GM18526 (cell line): Measurements from ENCODE around the gene IL25.

Experiments used
- POLR2A ChIP-seq: IDR thresholded peaks from 3 replicates; pipeline ENCODE4 v1.6.1; 2011; ENCODE audit not compliant: insufficient read length; ENCODE audit errors: extremely low read depth

Gene IL25

DNA sequence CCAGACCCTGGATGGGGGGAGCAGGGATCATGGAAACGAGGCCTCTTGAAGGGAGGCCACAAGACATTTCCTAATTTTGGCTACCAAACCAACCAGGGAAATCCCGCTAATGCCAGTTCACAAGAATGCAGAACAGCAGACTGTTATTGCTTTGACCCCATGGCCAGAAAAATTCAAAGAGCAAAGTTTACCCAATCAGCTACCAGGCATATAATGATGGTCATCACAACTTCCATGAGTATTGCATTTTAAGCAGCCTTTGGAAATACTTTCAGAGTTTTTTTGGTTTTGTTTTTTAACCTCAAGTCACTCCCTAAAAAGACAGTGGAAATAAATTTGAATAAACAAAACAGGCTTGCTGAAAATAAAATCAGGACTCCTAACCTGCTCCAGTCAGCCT lies at the start of gene IL25:
TSS of gene IL25 (plus strand) at position 301 of the 400 bp plus-strand sequence.
- TF ChIP-seq POLR2A: no peak

DNA sequence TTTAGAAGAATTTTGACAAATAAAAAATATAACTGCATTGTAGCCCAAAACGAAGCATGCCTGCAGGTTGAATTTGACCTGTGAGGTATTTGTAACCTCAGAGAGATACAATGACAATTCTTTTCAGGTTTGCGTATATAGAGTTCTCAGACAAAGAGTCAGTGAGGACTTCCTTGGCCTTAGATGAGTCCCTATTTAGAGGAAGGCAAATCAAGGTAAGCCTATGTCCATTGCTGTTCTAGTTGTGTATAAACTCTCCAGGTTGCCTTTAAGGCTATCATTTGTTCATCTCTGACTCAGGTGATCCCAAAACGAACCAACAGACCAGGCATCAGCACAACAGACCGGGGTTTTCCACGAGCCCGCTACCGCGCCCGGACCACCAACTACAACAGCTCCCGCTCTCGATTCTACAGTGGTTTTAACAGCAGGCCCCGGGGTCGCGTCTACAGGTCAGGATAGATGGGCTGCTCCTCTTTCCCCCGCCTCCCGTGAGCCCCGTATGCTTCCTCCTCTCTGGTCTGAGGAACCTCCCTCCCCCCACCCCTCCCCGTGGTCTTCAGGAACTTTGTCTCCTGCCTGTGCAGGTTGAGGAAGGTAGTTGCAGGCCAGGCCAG lies 48.7 kb upstream of the IL25 start:
- TF ChIP-seq POLR2A: no peak

DNA sequence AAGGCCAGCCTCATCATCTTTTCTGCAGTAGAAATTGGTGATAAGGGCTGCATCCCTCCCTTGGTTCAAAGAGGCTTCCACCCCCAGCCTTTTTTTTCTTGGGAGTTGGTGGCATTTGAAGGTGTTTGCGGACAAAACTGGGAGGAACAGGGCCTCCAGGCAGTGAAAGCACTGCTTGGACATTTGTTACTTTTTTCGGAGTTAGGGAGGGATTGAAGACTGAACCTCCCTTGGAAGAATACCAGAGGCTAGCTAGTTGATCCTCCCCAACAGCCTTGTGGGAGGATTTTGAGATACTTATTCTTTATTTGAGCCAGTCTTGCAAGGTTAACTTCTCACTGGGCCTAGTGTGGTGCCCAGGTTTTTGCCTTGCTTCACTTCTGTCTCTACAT lies 48.2 kb upstream of the IL25 start:
- TF ChIP-seq POLR2A: no peak

DNA sequence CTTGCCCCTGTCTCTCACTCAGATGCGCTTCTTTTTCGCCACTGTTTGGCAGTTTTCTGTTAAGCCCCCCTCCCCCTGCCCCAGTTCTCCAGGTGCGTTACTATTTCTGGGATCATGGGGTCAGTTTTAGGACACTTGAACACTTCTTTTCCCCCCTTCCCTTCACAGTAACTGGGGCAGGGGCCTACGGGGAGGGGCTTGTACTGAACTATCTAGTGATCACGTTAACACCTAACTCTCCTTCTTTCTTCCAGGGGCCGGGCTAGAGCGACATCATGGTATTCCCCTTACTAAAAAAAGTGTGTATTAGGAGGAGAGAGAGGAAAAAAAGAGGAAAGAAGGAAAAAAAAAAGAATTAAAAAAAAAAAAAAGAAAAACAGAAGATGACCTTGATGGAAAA lies 47.6 kb upstream of the IL25 start:
- no peak for TF ChIP-seq POLR2A

DNA sequence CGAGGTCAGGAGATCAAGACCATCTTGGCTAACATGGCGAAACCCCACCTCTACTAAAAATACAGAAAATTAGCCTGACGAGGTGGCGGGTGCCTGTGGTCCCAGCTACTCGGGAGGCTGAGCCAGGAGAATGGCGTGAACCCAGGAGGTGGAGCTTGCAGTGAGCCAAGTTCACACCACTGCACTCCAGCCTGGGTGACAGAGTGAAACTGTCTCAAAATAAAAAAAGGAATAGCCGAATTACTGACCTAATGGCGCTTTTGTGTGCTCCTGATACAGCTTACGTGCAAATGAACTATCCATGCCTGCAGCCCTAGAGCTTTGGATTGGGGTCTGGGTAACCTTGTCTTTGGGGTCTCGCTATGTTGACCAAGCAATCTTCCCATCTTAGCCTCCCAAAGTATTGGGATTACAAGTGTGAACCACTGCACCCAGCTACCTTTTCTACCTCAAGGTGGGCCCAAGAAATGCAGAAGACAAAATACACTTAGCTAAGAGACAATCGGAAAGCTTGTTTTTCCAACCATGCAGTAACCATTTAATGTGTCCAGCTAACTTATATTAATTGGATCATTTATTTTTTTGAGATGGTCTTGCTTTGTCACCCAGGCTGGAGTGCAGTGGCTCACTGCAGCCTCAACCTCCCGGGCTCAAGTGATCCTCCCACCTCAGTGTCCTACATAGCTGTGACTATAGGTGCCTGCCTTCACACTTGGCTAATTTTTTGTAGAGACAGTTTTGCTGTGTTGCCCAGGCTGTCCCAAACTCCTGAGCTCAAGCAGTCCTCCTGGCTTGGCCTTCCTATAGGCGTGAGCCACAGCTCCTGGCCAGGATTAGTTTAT lies 45.9 kb upstream of the IL25 start:
- TF ChIP-seq POLR2A: no peak

DNA sequence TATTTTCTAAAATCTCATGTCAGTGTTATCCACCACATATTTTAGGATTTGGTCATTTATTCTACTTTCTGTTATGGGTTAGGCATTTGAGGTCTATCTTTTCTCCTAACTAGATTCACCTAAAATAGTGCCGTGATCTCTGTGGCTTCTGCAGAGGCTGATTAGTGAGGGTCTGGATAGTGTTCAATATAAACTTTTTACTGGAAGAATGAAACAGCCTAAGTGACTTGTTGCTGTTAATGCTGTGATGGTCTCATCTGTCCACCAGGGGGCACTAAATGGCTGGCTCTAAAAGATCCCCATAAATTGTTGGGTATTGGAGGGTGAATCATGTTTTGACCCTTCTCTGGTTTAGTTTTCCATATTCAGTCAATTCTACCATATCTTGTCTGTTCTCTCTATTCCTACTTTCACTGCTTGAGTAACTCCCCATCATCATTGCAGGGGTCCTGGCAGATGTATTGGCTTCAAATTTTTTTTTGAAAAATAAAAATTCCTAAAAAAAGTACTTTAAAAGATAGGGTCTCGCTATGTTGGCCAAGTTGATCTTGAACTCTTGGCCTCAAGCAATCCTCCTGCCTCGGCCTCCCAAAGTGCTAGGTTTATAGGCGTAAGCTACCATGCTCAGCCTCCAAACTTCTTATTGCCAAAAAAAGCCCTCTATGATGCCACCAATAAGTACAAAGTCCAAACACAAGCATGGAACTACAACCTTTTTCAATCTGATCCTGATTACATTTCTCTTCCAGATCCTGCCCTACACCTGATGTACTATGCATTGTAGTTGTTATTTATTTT lies 44.5 kb upstream of the IL25 start:
- no peak for TF ChIP-seq POLR2A

DNA sequence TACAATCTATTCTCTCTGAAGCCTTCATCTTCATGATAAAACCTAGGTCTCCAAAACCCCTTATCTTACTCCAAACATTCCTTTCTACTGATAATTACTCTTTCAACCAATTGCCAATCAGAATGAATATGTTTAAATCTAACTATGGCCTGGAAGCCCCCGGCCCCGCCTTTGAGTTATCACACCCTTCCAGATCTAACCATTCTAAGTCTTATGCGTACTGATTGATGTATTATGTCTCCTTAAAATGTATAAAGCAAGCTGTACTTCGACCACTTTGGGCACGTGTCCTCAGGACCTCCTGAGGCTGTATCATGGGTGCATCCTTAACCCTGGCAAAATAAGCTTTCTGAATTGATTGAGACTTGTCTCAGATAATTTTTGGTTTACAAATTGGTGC lies 37.0 kb upstream of the IL25 start:
- TF ChIP-seq POLR2A: no peak

DNA sequence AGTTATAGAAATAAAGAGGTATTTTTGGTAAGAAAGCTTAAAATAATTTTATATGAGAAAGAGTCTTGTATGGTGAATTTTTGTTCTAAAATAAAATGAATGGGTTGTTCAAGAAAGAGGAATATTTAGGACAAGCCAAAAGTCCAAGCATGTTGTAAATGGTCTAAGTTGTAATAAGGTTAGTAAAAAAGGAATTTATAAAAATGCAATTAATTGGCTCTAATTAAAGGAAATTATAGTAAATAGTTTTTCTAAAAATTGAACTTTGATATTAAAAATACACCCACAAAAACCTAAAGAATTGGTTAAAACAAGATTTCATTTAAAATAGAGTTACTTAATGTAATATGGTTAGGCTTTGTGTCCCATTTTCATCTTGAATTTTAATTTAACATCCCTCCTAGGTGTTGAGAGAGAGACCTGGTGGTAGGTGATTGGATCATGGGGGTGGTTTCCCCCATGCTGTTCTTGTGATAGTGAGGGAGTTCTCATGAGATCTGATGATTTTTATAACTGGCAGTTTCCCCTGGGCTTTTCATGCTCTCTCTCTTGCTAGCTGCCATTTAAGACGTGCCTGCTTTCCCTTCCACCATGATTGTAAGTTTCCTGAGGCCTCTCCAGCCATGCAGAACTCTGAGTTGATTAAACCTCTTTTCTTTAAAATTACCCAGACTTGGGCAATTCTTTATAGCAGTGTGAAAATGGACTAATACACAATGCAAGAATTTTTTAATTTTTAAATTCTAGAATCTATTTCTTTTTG lies 32.9 kb upstream of the IL25 start:
- no peak for TF ChIP-seq POLR2A

DNA sequence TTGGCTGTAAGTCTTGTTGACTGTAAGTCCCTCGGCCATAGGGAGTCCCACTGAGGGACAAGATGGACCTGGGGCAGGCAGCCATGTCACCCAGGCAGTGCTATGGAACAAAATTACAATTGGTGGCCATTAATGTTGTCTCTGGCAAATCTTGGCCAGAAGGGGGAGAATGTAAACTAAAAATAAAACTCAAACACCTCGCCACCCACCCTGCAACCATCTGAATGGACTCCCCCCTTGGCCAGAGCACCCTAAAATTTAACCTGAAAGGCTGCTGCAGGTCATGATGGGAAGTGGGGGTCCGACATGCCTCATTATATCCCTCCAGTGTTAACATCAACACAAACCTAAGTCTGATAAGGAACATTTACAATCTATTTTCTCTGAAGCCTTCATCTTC lies 28.1 kb upstream of the IL25 start:
- no peak for TF ChIP-seq POLR2A

DNA sequence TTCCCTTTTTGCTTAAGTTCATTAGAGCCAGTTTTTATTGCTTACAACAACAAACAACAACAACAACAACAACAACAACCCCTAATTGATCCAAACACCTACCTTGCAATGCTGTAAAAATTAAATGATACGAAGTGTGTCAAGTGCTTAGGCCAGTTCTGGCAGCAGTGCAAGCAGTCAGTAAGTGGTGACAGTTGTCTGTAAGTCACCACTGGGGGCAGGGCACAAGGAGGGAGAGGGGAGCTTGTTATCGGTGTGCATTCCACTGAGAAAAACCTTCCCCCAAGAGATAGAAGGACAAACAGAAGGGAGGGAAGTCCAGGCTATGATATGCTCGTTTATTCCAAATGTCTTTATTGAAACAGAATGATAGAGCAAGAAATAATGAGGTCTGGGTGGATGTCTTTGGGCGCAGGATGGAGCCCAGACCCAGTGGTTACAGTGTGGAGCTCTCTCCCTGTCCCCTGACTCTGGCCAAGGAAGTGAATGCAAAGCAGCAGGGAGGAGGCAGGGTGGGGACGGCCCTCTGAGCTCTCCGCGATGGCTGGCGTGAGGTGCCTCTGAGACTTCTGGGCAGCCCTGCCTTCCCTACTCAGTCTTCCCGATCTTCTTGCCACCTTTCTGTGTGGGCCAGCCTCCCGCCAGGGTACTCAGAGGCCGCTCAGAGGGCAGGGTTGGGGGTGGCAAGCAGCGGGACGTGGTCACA lies 26.5 kb upstream of the IL25 start:
- no peak for TF ChIP-seq POLR2A

DNA sequence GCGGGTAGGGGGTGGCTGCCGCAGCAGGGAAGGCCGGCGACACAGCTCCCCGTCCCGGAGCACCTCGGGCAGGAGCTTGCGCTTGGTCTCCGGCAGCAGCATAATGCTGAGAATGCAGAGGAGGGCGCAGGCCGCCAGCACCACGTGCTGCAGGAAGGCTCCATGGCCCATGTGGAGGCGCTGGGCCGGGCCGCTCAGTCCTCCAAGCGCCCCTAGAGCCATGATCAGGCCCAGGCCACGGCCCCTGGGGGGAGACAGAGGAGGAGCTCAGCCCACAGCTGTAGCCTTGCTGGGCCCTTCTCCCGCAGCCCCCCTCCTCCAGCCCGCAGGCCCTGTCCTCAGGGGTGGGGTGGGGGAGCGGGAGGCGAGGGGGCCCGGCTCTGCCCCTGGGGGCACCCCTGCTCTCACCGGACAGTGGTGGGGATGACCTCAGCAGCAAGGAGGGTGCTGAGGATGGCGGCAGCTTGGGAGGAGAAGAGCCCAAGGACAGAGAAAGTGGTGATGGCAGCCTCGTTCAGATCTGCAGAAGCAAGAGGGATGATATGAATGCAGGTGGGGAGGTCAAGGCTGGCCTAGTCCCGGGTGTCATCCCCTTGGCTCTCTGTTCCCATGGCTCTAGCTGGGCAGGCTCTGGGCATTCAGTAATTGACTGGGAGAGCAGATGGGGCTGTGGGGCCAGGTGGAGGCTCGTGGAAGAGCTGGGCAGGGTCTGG lies 25.8 kb upstream of the IL25 start:
- TF ChIP-seq POLR2A: no peak

DNA sequence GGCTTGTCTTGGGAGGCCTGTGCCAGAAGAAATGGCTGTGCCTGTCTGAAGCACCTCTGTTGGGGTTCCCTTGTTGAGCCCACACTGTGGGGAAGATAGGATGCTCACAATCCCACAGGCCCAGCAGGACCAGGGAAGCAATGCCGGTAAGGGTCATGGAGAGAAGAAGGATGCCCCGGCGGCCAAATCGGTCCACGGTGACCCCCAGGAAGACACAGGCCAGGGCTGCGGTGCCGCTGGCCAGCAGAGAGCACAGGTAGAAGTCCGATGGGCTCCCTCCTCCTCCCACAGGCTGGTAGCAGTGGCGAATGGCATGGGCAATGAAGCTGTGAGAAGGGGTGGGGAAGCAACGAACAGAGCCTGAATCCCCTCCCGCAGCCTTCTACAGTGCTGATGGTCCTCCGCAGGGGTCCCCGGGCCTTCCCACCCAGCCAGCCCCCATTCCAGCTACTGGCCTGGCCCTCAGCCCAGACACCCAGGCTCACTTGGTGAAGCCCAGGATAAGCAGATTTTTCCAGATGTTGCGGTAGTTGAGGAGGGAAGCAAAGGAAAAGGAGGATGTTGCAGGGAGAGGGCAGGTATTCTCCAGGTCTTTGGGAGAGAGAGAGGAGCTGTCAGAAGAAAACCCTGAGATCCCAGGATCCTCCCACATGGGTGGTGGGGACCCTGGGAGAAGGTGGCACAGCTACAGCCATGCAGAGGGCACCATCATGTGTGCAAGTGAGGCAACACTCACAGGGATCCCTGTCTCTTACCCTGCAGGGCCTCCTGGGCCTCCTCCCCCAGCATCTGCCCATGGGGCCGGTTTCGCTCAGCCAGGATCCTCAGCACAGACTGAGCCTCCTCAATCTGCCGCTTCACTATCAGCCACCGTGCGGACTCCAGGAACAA lies 25.0 kb upstream of the IL25 start:
- TF ChIP-seq POLR2A: no peak

DNA sequence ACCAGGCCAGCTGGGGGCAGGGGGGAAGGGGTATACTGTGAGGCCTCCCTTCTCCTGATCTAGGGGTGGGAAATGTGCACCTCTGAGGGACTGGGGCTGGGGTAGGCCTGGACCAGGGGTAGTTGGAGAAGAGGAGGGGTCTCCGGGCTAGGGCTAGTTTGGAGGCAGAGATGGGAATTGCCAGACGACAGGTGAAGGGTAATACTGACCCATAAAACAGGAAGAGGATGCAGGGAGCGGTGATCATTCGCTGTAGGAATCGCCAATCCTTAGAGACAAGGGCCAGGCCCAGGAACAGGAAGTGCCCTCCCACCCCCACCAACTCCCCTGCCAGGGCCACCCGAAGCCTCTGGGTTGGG lies 24.3 kb upstream of the IL25 start:
- no peak for TF ChIP-seq POLR2A
